OCI-LY3 (cell line): ENCODE results near the gene TXNDC5.

ENCODE experiments used
- H2AFZ ChIP-seq: fragments of 200-600, 300-600 bp; shearing (Covaris generic); 2 replicates; pipeline ENCODE4 v1.6.0; 2014; ENCODE audit warnings: antibody characterized with exemption, low read depth, low read length
- H3K27ac ChIP-seq: fragments of 200-600, 300-600 bp; sonication (generic); 2 replicates; pipeline ENCODE4 v1.5.1; 2014; ENCODE audit warnings: mild to moderate bottlenecking, low read length, moderate library complexity, mixed read lengths
- H3K27me3 ChIP-seq: fragments of 200-600, 300-600 bp; sonication (generic); 2 replicates; pipeline ENCODE4 v1.6.1; 2014; ENCODE audit warnings: low read depth, low read length, mixed read lengths
- H3K36me3 ChIP-seq: fragments of 200-600, 300-600 bp; sonication (generic); replicated peaks from 2 replicates; pipeline ENCODE3; 2014; ENCODE audit warnings: low read depth, low read length, mixed read lengths
- H3K4me1 ChIP-seq: fragments of 300-600, 200-600 bp; sonication (generic); 2 replicates; pipeline ENCODE4 v1.6.1; 2014; ENCODE audit warnings: low read length, mixed read lengths
- H3K4me2 ChIP-seq: fragments of 200-600, 300-600 bp; sonication (generic); 2 replicates; pipeline ENCODE4 v1.6.1; 2014; ENCODE audit warnings: low read length, mixed read lengths
- H3K4me3 ChIP-seq: fragments of 300-600, 200-600 bp; sonication (generic); 2 replicates; pipeline ENCODE4 v1.5.1; 2014; ENCODE audit warnings: antibody characterized with exemption, mild to moderate bottlenecking, low read length, moderate library complexity
- H3K79me2 ChIP-seq: fragments of 300-600, 200-600 bp; shearing (Covaris generic); 2 replicates; pipeline ENCODE4 v1.6.1; 2014; ENCODE audit warnings: mild to moderate bottlenecking, low read length, mixed read lengths
- H3K9ac ChIP-seq: fragments of 300-600, 200-600 bp; shearing (Covaris generic); 2 replicates; pipeline ENCODE4 v1.6.0; 2014; ENCODE audit warnings: mild to moderate bottlenecking, low read length, moderate library complexity
- H3K9me3 ChIP-seq: fragments of 200-600, 300-600 bp; shearing (Covaris generic); 2 replicates; pipeline ENCODE4 v1.6.1; 2014; ENCODE audit warnings: low read length, mixed read lengths; ENCODE audit not compliant: insufficient read depth
- H4K20me1 ChIP-seq: fragments of 200-600, 300-600 bp; sonication (generic); 2 replicates; pipeline ENCODE4 v1.6.1; 2016; ENCODE audit warnings: low read length, mixed read lengths; ENCODE audit not compliant: insufficient read depth
- EZH2phosphoT487 ChIP-seq: fragments of 200-600 bp; shearing (Covaris generic); IDR thresholded peaks from 2 replicates; pipeline ENCODE4 v1.6.1; 2018; ENCODE audit warnings: antibody characterized with exemption, mixed run types, low read depth
- TF ChIP-seq, protein P1 (sequence below): fragments of 200-600, 300-600 bp; sonication (generic); IDR thresholded peaks from 2 replicates; pipeline ENCODE4 v1.5.1; 2014; ENCODE audit warnings: antibody characterized with exemption, low read length, low read depth

The TXNDC5 gene

DNA sequence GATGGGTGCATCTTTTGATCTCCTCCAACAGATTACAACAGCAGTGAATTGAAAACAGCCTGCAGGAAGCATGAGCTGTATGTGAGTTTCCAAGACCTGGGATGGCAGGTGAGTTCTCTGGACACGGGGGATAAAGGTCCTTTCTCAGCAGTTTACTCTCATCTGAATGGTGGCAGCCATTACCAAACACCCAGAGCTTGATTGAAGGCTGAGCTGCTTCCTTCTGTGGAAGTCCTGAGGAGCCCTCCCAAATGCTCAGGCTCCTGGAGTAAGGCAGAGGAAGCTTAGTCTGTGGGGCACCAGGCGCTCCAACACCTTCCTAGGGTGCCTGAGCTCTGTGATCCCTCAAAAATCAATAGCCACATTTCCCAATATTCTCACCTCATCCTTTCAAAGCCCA lies 31.5 kb downstream of the TXNDC5 start:
- Histone ChIP-seq H3K27ac (no peak overlapping the region), H3K4me3 (no peak overlapping the region), H3K4me2 (no peak overlapping the region)

DNA sequence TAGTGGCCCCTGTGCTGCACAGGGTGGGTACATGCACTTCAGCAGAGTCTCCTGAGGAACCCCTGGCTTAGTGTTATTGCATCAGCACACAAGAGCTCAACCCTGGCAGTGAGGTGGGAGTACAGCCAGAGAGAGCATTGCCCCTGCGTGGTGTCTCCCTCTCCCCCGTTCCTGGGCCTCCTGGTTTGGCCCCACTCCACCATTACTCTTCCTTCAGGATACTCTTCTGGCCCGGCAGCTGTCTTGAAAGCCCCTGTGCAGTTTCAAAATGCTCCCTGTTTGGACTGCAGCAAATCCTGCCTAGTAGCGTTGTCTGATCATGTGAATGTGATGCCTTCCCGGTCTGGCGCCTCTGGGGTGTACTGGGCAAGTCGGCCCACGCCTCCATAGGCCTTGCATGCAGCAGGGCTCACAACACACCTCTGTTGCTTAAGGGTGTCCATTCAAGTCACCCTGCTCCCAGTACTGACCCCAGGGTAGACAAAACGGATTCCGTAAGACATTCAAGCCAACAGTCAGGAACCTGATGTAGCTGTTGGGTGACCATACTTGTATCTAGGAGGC lies 32.1 kb downstream of the TXNDC5 start:
- Histone ChIP-seq H3K79me2 (no peaks in the 10 kb centered on the region), H3K4me3 (no peak overlapping the region), H3K4me2 (no peak overlapping the region), H3K9ac (no peak overlapping the region), H3K4me1 (no peaks in the 10 kb centered on the region), H3K27ac (no peak overlapping the region), H4K20me1 (no peaks in the 10 kb centered on the region), H3K9me3 (no peaks in the 10 kb centered on the region), H3K27me3 (no peaks in the 10 kb centered on the region), H3K36me3 (peaks cover 29% of the 10 kb centered on the region), H2AFZ (no peak overlapping the region)
- TF ChIP-seq EZH2phosphoT487 = no peak
- TF ChIP-seq, protein P1, sequence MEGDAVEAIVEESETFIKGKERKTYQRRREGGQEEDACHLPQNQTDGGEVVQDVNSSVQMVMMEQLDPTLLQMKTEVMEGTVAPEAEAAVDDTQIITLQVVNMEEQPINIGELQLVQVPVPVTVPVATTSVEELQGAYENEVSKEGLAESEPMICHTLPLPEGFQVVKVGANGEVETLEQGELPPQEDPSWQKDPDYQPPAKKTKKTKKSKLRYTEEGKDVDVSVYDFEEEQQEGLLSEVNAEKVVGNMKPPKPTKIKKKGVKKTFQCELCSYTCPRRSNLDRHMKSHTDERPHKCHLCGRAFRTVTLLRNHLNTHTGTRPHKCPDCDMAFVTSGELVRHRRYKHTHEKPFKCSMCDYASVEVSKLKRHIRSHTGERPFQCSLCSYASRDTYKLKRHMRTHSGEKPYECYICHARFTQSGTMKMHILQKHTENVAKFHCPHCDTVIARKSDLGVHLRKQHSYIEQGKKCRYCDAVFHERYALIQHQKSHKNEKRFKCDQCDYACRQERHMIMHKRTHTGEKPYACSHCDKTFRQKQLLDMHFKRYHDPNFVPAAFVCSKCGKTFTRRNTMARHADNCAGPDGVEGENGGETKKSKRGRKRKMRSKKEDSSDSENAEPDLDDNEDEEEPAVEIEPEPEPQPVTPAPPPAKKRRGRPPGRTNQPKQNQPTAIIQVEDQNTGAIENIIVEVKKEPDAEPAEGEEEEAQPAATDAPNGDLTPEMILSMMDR = no peak

More for the DNA sequence above, 31.5 kb downstream of the TXNDC5 start:
- peaks cover 35% of the 10 kb centered on the region for H3K36me3 ChIP-seq
- no peak overlapping the region for H3K9ac ChIP-seq
- H3K79me2 ChIP-seq = no peaks in the 10 kb centered on the region
- no peaks in the 10 kb centered on the region for H3K4me1 ChIP-seq
- TF ChIP-seq EZH2phosphoT487 = no peak
- TF ChIP-seq, protein P1 = no peak
- H3K9me3 ChIP-seq = no peaks in the 10 kb centered on the region
- no peaks in the 10 kb centered on the region for H4K20me1 ChIP-seq
- H3K27me3 ChIP-seq = no peaks in the 10 kb centered on the region
- H2AFZ ChIP-seq = no peak overlapping the region

DNA sequence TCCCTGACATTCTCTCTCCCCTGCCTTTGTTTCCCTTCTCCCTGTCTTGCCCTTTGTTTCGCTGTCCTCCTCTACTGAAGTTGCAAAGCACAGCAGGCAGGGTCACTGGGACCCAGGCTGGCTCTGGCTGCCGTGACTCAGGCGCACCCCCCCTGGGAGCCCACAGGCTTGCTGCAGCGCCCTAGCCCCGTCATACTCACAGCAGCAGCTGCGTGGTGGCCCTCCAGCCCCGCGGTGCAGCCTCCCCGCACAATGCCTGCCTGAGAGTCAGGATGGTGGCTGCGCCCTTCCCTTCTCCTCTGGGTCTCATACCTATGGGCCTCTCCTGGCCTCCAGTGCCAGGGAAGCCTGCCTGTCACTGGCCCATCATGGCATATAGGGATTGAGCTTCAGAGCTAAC lies 41.7 kb downstream of the TXNDC5 start:
- H3K79me2 ChIP-seq = no peaks in the 10 kb centered on the region
- no peak overlapping the region for H3K4me2 ChIP-seq
- H3K36me3 ChIP-seq = no peaks in the 10 kb centered on the region
- H3K27ac ChIP-seq = no peak overlapping the region
- TF ChIP-seq, protein P1 = no peak
- no peak for TF ChIP-seq EZH2phosphoT487
- H4K20me1 ChIP-seq = no peaks in the 10 kb centered on the region
- no peak overlapping the region for H3K4me3 ChIP-seq
- H3K9me3 ChIP-seq = no peaks in the 10 kb centered on the region
- H3K27me3 ChIP-seq = no peaks in the 10 kb centered on the region
- no peak overlapping the region for H3K9ac ChIP-seq
- no peak overlapping the region for H2AFZ ChIP-seq
- no peaks in the 10 kb centered on the region for H3K4me1 ChIP-seq

DNA sequence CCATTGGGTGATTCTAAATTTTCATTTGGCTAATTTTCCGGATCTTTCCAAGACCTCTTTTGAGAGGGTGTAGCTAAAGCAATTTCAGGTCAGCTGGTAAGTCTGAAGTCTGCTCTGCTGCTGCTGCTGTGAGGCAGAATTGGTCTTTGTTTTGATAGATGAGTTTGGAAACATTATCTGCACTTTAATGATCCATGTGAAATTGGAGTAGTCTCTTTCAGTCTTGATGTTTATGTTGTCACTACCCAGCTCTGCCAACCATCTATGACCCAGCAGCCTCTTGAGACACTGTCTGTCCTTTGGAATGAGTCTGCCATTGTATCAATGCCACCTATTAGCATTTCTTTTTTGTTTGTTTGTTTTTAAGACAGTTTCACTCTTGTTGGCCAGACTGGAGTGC lies 44.1 kb downstream of the TXNDC5 start:
- no peak overlapping the region for H2AFZ ChIP-seq
- no peak for TF ChIP-seq EZH2phosphoT487
- TF ChIP-seq, protein P1 = no peak

More for the DNA sequence above, 44.1 kb downstream of the TXNDC5 start:
- Histone ChIP-seq H3K9me3 (no peaks in the 10 kb centered on the region), H4K20me1 (no peaks in the 10 kb centered on the region), H3K36me3 (no peaks in the 10 kb centered on the region), H3K79me2 (no peaks in the 10 kb centered on the region), H3K4me3 (no peak overlapping the region), H3K27ac (no peak overlapping the region), H3K4me2 (no peak overlapping the region), H3K4me1 (no peaks in the 10 kb centered on the region), H3K9ac (no peak overlapping the region), H3K27me3 (no peaks in the 10 kb centered on the region)
